HEK293T (cell line): ENCODE measurements around the gene PAQR4.

Experiments used
- CTCF ChIA-PET: fragments of 350-600 bp; formaldehyde crosslinking; extraction: SDS; loops from one replicate; lab custom pipeline; 2021; ENCODE audit warnings: antibody characterized with exemption, inconsistent platforms; lab: Yijun Ruan, JAX
- POLR2A ChIA-PET: fragments of 350-600 bp; formaldehyde crosslinking; extraction: SDS; loops from one replicate; lab custom pipeline; 2020; ENCODE audit warnings: antibody characterized with exemption, inconsistent platforms; lab: Yijun Ruan, JAX
- DNase-seq: peaks from one replicate; pipeline ENCODE4 v3.0.0; 2012; ENCODE audit warnings: mixed read lengths; ENCODE audit errors: extremely low spot score
- ARNT ChIP-seq: fragments of 450-650 bp; IDR thresholded peaks from 2 replicates; pipeline ENCODE4 v1.6.1; 2017; ENCODE audit warnings: mild to moderate bottlenecking
- BHLHE40 ChIP-seq: fragments of 450-650 bp; IDR thresholded peaks from 2 replicates; pipeline ENCODE4 v1.6.1; 2016; ENCODE audit warnings: mild to moderate bottlenecking, moderate library complexity, borderline replicate concordance
- CTBP1 ChIP-seq: fragments of 450-650 bp; IDR thresholded peaks from 2 replicates; pipeline ENCODE4 v1.6.1; 2016; ENCODE audit warnings: borderline replicate concordance
- ELF4 ChIP-seq: fragments of 450-650 bp; IDR thresholded peaks from 2 replicates; pipeline ENCODE4 v1.6.1; 2017; ENCODE audit warnings: antibody characterized with exemption
- FOXA1 ChIP-seq: fragments of 450-650 bp; IDR thresholded peaks from 2 replicates; pipeline ENCODE4 v1.6.1; 2016; ENCODE audit warnings: mild to moderate bottlenecking
- FOXK2 ChIP-seq: fragments of 450-650 bp; IDR thresholded peaks from 2 replicates; pipeline ENCODE4 v1.6.1; 2016; ENCODE audit warnings: mild to moderate bottlenecking
- FOXM1 ChIP-seq: fragments of 450-650 bp; IDR thresholded peaks from 2 replicates; pipeline ENCODE4 v1.6.1; 2017; ENCODE audit warnings: mild to moderate bottlenecking, borderline replicate concordance
- HDGF ChIP-seq: fragments of 450-650 bp; IDR thresholded peaks from 2 replicates; pipeline ENCODE4 v1.6.1; 2017; ENCODE audit warnings: antibody characterized with exemption, borderline replicate concordance
- L3MBTL2 ChIP-seq: fragments of 450-650 bp; conservative IDR thresholded peaks from 2 replicates; pipeline ENCODE4 v1.6.1; 2016; ENCODE audit warnings: mild to moderate bottlenecking
- LEF1 ChIP-seq: fragments of 450-650 bp; IDR thresholded peaks from 2 replicates; pipeline ENCODE4 v1.6.1; 2017; ENCODE audit warnings: mild to moderate bottlenecking, borderline replicate concordance
- NFRKB ChIP-seq: fragments of 450-650 bp; IDR thresholded peaks from 2 replicates; pipeline ENCODE4 v1.6.1; 2016; ENCODE audit warnings: mild to moderate bottlenecking, moderate library complexity
- SP1 ChIP-seq: fragments of 450-650 bp; IDR thresholded peaks from 2 replicates; pipeline ENCODE4 v1.6.1; 2017
- SUZ12 ChIP-seq: fragments of 450-650 bp; IDR thresholded peaks from 2 replicates; pipeline ENCODE4 v1.6.1; 2016; ENCODE audit warnings: mild to moderate bottlenecking
- TARDBP ChIP-seq: fragments of 450-650 bp; IDR thresholded peaks from 2 replicates; pipeline ENCODE4 v1.6.1; 2016
- ZNF384 ChIP-seq: fragments of 450-650 bp; IDR thresholded peaks from 2 replicates; pipeline ENCODE4 v1.6.1; 2016
- TF ChIP-seq, protein P1 (sequence below): fragments of 450-650 bp; IDR thresholded peaks from 2 replicates; pipeline ENCODE4 v1.6.1; 2016

PAQR4 gene

DNA sequence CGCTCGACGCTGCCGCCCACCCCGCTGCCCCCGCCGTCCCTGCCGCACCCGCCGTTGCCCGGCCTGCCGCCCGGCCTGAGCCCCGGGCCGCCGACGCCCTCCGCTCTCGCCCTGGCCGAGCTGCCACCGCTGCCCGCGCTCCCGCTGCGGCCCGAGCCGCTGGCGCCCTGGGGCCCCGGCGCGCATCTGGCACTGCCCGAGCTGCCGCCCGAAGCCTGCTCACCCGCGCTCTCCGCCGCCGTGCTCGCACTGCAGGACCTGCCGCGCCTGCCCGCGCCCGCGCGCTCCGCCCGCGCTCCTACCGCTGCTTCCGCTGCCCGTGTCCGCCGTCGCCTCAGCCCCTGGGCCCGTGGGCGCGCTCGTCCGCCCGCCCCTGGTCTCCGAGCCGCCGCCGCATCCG lies 35.2 kb downstream of the PAQR4 start:
- CTCF ChIA-PET: interaction anchor here (0.9 to 4.1 kb wide), 3 partner anchors 19 to 27 kb away, joined by 3 to 20 read pairs (median 13); no protein-coding TSS in a partner anchor
- TF ChIP-seq CTBP1 (no peak), NFRKB (no peak), TARDBP (no peak), FOXA1 (no peak), ARNT (no peak), SP1 (no peak), ZNF384 (no peak), FOXM1 (no peak), SUZ12 (no peak), BHLHE40 (no peak), HDGF (no peak), LEF1 (no peak), ELF4 (no peak), L3MBTL2 (no peak), FOXK2 (no peak)
- TF ChIP-seq, protein P1, sequence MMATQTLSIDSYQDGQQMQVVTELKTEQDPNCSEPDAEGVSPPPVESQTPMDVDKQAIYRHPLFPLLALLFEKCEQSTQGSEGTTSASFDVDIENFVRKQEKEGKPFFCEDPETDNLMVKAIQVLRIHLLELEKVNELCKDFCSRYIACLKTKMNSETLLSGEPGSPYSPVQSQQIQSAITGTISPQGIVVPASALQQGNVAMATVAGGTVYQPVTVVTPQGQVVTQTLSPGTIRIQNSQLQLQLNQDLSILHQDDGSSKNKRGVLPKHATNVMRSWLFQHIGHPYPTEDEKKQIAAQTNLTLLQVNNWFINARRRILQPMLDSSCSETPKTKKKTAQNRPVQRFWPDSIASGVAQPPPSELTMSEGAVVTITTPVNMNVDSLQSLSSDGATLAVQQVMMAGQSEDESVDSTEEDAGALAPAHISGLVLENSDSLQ: no peak
- POLR2A ChIA-PET: interaction anchor here (1.0 to 5.3 kb wide), 6 partner anchors 17 to 34 kb away, joined by 3 to 60 read pairs (median 4); partner anchors contain the start of genes CLDN6, HCFC1R1, PKMYT1 and THOC6
- DNase-seq: no peak

DNA sequence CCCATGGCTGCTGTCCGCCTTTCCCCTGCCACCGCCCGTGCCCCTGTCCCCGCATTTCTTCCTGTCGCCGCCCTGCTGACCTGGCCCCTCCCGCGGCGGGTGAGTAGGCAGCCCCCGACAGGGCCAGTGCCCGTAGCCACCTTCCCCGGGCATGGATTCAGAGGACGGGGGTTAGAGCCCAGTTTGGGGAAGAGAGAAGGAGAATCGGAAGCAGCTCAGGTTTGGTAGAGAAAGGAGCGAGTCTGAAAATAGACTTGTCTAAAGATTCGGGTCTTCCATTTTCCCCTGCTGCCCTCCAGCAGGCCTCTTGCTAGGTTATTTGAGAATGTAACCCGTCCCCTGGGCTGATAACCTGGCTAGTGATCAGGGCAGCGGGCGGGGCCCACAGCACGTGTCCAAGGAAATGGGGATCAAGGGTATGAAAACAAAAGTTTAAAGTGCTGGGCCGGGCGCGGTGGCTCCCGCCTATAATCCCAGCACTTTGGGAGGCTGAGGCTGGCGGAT lies 35.7 kb downstream of the PAQR4 start:
- POLR2A ChIA-PET: interaction anchor here (1.5 to 5.3 kb wide), 5 partner anchors 16 to 35 kb away, joined by 3 to 60 read pairs (median 6); partner anchors contain the start of genes CLDN6, HCFC1R1, PKMYT1 and THOC6
- TF ChIP-seq, protein P1: no peak
- TF ChIP-seq SP1 (no peak), BHLHE40 (no peak), SUZ12 (no peak), ARNT (no peak), ELF4 (no peak)
- CTCF ChIA-PET: interaction anchor here (1.3 to 4.1 kb wide), 2 partner anchors 23 to 27 kb away, joined by 13 to 20 read pairs; no protein-coding TSS in a partner anchor
- DNase-seq: no peak

DNA sequence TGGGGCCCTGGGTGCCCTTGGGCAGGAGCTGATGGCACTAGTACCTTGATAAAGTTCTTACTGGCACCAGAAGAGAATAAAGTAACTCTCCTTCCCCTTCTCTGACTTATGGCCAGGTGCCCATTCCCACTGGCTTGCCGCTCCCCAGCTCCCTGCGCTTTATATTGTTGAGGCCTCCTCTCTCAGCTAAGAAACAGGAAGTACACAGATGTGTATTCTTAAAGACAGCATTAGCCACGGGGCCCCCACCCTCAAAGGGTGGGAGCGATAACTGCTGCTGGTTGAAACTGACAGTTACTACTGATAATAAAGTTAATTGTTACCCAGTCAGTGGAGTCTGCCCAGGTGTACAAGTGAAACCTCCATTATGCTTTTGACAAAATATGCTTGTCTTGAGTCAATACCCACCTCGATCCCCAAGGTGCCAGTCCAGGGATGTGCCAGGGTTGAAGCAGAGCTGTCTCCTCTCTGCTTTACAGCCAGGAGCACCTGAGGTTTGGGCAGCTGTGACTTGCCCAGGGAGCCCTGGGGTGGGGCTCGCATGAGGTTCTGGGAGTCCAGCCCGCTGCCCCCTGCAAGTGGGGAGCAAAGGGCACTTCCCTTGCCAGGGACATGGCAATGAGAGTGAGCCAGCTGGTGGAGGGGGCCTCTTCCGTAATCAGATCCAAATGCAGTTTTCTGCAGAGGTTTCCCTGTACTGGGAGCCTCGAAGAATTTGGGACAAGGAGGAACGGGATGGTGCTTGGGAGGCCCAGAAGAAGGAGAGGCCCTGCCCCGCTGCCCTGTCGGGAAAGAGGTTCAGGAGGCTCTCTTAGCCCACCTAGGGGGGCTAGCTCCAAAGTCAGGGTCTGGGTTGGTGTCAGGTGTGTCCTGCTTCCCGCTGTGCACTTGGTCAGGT lies 38.2 kb downstream of the PAQR4 start:
- POLR2A ChIA-PET: interaction anchor here (0.7 to 5.3 kb wide), 4 partner anchors 14 to 91 kb away, joined by 3 to 60 read pairs (median 4); partner anchors contain the start of genes CLDN6, HCFC1R1, PKMYT1 and THOC6
- CTCF ChIA-PET: interaction anchor here (1.3 to 1.6 kb wide), 2 partner anchors 11 to 21 kb away, joined by 3 to 10 read pairs; partner anchors contain the start of gene CLDN6
- TF ChIP-seq HDGF (no peak), ARNT (no peak), FOXM1 (no peak), SUZ12 (no peak), L3MBTL2 (no peak)
- DNase-seq: no peak

DNA sequence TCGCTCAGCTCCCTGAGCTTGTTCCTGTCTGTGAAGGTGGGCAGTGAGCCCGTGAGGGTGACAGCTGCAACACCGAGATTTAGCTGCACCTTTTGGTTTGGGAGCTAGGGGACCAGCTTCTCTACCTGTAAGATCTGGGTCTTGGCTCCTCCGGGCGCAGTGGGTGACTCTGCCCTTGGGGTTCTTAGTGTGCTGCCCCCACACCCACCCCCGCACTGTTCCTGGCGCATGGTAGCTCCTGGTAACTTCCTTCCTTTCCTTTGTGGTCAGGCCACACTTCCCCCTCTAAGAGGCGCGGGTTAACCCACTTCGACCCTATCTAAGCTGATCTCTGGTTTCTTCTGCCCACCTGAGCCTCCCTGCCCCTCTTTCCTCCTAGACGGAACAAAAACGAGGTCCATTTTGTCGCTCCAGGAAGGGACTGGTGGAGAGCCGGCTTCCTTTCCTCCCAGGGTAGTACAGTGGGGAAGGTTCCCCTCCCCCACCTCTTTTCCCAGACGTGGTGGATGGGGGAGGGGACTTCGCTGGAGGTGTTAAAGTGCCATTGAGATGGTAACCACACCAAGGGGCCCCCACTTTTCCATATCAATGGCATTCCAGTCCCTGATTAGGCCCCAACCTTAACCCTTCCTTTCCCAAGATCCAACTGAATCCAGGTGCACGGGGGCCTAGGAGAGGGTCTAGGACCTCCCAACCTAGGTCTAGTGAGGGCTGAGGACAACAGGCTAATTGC lies 39.0 kb downstream of the PAQR4 start:
- DNase-seq: no peak
- TF ChIP-seq SP1 (no peak), LEF1 (no peak)
- ChIA-PET POLR2A (interaction anchor here (0.7 to 5.3 kb wide), 4 partner anchors 13 to 90 kb away, joined by 3 to 60 read pairs (median 4); partner anchors contain the start of genes CLDN6, HCFC1R1, PKMYT1 and THOC6), CTCF (interaction anchor here (1.3 to 1.6 kb wide), 2 partner anchors 10 to 20 kb away, joined by 3 to 10 read pairs; partner anchors contain the start of gene CLDN6)

DNA sequence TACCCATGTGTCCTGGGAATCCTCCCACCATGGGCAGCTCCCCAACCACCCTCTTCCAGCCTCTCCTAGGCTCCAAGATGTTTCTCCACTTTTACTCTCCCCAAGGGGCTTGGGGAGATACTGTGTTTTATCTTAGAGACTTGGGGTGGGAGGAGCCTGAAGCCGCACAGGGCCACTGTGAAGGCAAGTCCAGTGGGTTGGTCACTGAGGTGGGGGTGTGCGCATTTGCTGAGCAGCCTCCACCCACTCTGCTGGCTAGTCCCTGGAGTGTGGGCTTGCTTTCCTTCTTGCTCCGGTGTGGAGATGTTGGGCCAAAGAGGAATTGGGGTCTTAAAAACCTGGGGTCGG lies 39.5 kb downstream of the PAQR4 start:
- DNase-seq: no peak
- ChIA-PET POLR2A (interaction anchor here (1.9 to 5.3 kb wide), 3 partner anchors 12 to 19 kb away, joined by 5 to 60 read pairs (median 44); partner anchors contain the start of genes CLDN6, HCFC1R1, THOC6 and TNFRSF12A), CTCF (interaction anchor here (1.6 kb wide), 1 partner anchor 10 kb away, joined by 10 read pairs; the partner anchor contains the start of gene CLDN6)
- TF ChIP-seq SP1: no peak
- no peak for TF ChIP-seq FOXA1
- TF ChIP-seq BHLHE40: no peak
- TF ChIP-seq, protein P1: no peak
- no peak for TF ChIP-seq L3MBTL2
- TF ChIP-seq ARNT: no peak
- TF ChIP-seq NFRKB: no peak
- TF ChIP-seq FOXM1: no peak
- no peak for TF ChIP-seq FOXK2
- TF ChIP-seq HDGF: no peak
- no peak for TF ChIP-seq ELF4
- no peak for TF ChIP-seq SUZ12
- no peak for TF ChIP-seq TARDBP
